BJ (cell line): ENCODE data around the gene AVL9. TPM values are rescaled to one million over a fixed set of nuclear protein-coding genes. Genes with fewer than 3 reads are reported as not detected.
A peak's percentile ranks its signal among the peaks of the same experiment; 100 is the strongest.

Experiments
- CTCF ChIA-PET: fragments of 350-600 bp; formaldehyde crosslinking; extraction: SDS; loops from one replicate; lab custom pipeline; 2021; ENCODE audit warnings: antibody characterized with exemption, inconsistent platforms; lab: Yijun Ruan, JAX
- POLR2A ChIA-PET: fragments of 300-600 bp; sonication (Branson Sonifier 250); formaldehyde crosslinking; extraction: SDS; loops from one replicate; lab custom pipeline; 2021; ENCODE audit warnings: antibody characterized with exemption; lab: Charles Lee
- DNase-seq: peaks from one replicate; pipeline ENCODE4 v3.0.0-alpha.2; 2011; ENCODE audit warnings: low read depth
- H3K27me3 ChIP-seq: 2 replicates; pipeline ENCODE4 v1.6.0; 2011; ENCODE audit warnings: low read length; ENCODE audit not compliant: control insufficient read depth, insufficient read depth
- H3K36me3 ChIP-seq: 2 replicates; pipeline ENCODE4 v1.5.1; 2011; ENCODE audit warnings: low read length; ENCODE audit not compliant: control insufficient read depth, insufficient read depth
- H3K4me3 ChIP-seq: 2 replicates; pipeline ENCODE4 v1.5.1; 2011; ENCODE audit warnings: low read depth, mild to moderate bottlenecking, control low read depth, low read length
- polyA minus RNA-seq: library from RNA; depleted of rRNA, polyadenylated mRNA; stranded (reverse); fragments of >200 nt; gene quantifications from 2 replicates; pipeline ENCODE4 v1.2.3, GENCODE V29; 2011; rRNA and poly(A)+ RNA removed
- polyA plus RNA-seq: library from polyadenylated mRNA; depleted of rRNA; stranded (reverse); fragments of >200 nt; gene quantifications from 2 replicates; pipeline ENCODE4 v1.2.3, GENCODE V29; 2011; rRNA removed
- TF ChIP-seq, protein P1 (sequence below): IDR thresholded peaks from 2 replicates; pipeline ENCODE4 v1.5.1; 2011; ENCODE audit warnings: low read depth, mild to moderate bottlenecking, control low read depth, inconsistent platforms, low read length, moderate library complexity; ENCODE audit not compliant: insufficient read depth

AVL9 gene
- 12.0 and 16.1 TPM in 2 replicates for polyA plus RNA-seq
- 9.6 and 16.4 TPM in 2 replicates for polyA minus RNA-seq

DNA sequence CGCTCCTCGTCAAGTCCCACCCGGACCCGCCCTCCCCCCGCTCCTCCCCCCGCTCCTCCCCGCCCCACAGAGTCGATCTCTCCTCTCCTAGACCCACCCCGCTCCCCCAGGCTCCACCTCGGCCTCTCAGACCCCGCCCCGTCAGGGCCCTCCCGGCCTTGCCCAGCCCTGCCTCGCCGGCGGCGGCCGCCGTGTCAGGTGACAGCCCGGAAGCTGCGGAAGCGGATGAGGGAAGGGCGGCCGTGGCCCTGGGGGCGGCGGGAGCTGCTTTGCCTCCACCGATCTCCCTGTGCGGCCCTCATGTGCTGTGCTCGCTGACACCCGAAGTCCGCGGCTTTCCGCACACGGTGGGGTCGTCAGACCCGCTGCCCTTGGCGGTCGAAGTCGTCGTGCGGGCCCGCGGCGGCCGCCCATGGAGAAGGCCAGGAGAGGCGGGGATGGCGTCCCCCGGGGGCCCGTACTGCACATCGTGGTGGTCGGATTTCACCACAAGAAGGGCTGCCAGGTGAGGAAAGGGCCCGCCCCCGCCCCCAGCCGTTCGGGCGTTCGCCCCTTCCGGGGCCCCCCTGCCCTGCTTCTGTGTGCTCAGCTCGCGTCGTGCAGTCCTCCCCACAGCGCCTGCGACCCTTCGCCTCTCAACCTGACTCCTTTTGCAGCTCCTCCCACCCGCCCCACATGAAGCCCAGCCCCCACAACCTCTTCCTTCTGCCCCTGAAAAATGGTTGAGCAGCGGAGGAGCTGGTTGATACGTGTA lies at the start of gene AVL9:
Gene AVL9, plus strand, starts transcription at position 192 of the 754 bp plus-strand sequence. Its CDS starts 221 bp downstream, at position 413.
- DNase-seq: peak; percentile 75
- ChIA-PET CTCF (interaction anchor here (0.6 to 0.8 kb wide), 2 partner anchors 81 to 197 kb away, joined by 3 read pairs; no protein-coding TSS in a partner anchor), POLR2A (interaction anchor here (0.6 to 0.7 kb wide), 2 partner anchors 66 to 96 kb away, joined by 3 to 9 read pairs; no protein-coding TSS in a partner anchor)
- no peaks in the 10 kb centered on the region for H3K27me3 ChIP-seq
- H3K36me3 ChIP-seq: no peaks in the 10 kb centered on the region
- TF ChIP-seq, protein P1, sequence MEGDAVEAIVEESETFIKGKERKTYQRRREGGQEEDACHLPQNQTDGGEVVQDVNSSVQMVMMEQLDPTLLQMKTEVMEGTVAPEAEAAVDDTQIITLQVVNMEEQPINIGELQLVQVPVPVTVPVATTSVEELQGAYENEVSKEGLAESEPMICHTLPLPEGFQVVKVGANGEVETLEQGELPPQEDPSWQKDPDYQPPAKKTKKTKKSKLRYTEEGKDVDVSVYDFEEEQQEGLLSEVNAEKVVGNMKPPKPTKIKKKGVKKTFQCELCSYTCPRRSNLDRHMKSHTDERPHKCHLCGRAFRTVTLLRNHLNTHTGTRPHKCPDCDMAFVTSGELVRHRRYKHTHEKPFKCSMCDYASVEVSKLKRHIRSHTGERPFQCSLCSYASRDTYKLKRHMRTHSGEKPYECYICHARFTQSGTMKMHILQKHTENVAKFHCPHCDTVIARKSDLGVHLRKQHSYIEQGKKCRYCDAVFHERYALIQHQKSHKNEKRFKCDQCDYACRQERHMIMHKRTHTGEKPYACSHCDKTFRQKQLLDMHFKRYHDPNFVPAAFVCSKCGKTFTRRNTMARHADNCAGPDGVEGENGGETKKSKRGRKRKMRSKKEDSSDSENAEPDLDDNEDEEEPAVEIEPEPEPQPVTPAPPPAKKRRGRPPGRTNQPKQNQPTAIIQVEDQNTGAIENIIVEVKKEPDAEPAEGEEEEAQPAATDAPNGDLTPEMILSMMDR: no peak
- peak within 1 kb of the TSS; percentile 99 for H3K4me3 ChIP-seq

DNA sequence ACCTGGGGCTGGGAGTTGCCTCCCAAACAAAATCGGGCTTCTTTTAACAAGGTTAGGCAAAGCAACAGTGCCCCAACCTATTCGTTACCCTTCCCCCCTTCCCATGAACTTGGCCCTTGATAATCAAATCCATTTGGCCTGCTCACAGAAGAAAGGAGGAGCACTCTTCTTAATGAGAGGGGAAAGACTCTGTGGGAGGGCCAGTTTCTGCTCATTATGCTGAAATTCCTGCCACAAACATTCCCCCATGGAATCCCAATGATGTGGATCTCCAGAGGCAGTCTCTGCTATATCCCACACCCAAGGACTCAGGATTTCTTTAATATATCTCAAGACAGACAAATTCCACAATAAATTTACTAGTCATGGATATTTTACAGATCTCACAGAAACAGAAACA lies 48.1 kb upstream of the AVL9 start:
- ChIA-PET CTCF (no interaction called here), POLR2A (no interaction called here)
- H3K36me3 ChIP-seq: no peaks in the 10 kb centered on the region

DNA sequence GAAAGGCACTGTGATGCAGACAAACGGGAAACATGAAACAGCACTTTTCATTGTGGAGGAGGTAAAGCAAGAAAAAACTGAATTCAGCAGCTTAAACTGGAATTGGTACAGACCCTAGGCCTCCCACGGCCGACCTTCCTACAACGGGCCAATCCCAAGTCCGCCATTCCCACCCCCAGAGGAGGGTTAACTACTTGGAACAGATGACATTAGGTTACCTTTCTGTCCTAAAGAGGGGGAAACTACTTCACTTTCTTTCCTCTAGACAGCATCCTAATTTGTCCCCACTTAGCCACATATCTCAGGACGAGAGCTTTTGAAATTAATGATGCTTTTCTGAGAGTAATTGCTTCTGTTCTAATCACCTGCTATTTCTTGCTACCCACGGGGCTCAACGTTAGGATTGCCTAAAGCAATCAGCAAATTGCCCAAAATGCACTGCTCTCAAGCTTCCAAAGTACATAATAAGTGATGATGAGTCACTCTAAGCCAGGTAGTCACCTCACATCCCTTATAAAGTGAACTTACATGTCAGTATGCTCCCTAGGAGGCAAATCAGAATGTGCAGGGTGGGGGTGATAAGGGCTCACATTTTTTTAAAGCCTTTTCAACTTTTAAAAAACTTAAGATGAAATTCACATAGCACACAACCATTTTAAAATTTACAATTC lies 41.8 kb upstream of the AVL9 start:
- no peak for DNase-seq
- CTCF ChIA-PET: no interaction called here
- H3K27me3 ChIP-seq: no peaks in the 10 kb centered on the region
- H3K36me3 ChIP-seq: no peaks in the 10 kb centered on the region
- TF ChIP-seq, protein P1: no peak
- POLR2A ChIA-PET: no interaction called here
- H3K4me3 ChIP-seq: no peak overlapping the region

More for the DNA sequence above, 48.1 kb upstream of the AVL9 start:
- no peaks in the 10 kb centered on the region for H3K27me3 ChIP-seq
- no peak overlapping the region for H3K4me3 ChIP-seq
- TF ChIP-seq, protein P1: no peak
- no peak for DNase-seq

DNA sequence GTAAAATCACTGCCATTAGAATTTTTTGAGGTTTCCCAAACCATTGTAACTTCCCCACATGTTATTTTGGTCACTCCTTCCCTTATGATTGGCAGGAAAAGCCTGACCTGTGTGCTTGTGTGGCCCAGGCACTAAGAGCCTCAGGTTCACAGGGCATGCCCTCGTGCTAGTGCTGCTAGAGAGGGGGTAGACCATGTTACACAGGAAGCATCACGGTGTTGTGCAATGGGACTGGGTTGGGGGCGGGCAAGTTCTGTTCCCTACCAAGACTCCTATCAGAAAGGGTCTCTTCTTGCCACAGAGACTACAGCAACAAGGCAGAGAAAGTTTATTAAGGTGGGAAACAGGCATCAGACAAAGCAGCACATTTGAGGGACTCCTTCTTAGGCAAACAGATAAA lies 37.3 kb upstream of the AVL9 start:
- Histone ChIP-seq H3K36me3 (no peaks in the 10 kb centered on the region), H3K27me3 (no peaks in the 10 kb centered on the region), H3K4me3 (no peak overlapping the region)
- no peak for DNase-seq
- TF ChIP-seq, protein P1: no peak
- CTCF ChIA-PET: no interaction called here
- POLR2A ChIA-PET: no interaction called here

DNA sequence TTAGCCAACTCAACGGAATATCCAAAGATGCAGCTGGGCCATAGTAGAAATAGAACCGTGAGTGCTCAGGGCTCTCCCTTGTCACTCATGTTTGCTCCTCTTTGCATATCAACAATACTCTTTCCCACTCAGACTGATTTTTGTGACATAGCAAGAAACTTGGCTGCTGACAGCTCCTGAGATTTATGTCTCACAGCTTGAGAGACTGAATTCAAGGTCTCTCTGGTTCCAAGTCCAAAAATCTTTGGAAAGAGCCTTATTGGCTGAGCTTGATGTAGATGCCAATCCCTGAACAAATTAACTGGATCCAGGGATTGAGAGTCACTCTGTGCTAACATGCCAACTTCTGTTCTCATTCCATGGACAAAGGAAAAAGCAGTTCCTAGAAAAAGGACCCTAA lies 35.5 kb upstream of the AVL9 start:
- TF ChIP-seq, protein P1: no peak
- CTCF ChIA-PET: interaction anchor here (0.8 to 1.4 kb wide), 2 partner anchors 12 to 77 kb away, joined by 3 to 4 read pairs; no protein-coding TSS in a partner anchor

More for the DNA sequence above, 35.5 kb upstream of the AVL9 start:
- H3K4me3 ChIP-seq: no peak overlapping the region
- H3K36me3 ChIP-seq: no peaks in the 10 kb centered on the region
- POLR2A ChIA-PET: no interaction called here
- H3K27me3 ChIP-seq: no peaks in the 10 kb centered on the region
- no peak for DNase-seq
